ENCODE results near the gene DNLZ. TPM values are rescaled to one million over a fixed set of nuclear protein-coding genes. Genes with fewer than 3 reads are reported as not detected.

DNLZ gene
- total RNA-seq, 2 experiments from 2014 or later, result 11.7 to 12.8 TPM

DNA sequence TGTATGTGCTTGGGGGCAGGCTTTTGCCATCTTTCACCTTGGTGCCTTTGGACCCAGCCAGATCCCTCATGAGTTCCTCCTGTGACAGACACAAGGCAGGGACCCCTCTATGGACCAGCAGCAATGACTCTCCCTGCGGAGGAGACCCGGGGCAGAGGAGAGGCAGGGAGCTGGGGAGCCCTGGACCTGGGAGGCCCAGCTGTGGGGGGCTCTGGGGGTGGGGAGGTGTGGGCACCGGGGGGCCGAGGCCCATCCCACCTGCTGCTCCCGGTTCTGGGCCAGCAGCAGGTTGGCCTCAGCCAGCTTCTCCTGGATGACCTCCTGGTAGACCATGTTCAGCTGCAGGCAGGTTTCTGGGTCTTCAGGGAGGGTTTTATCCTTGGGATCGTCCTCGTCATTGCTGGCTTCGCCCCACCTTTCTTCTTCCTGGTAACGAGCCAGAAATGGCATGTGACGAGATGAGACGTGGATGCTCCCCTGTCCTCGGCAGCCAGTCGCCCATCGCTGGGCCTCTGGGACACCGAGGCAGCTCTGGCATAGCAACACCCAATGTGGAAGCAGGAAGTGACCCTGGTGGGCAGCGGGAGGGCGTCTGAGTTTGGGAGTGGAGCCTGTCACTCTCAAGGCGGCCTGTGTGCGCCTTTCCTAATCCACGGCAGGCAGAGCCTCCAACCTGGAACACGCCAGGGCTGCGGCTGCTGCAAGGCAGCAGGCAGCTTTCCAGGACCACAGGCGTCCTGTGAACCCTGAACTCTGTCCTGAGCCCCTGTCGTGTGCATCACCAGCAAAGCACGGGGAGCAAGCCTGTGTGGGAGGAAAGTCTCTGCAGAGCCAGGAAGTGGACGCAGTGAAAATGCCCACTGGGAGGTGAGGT is 32.0 kb upstream of the DNLZ start:
- DNase-seq, result no peak
- Mint-ChIP-seq H3K36me3 (ENCODE audit: low read depth) (peaks cover 41% of the 10 kb centered on the region), H3K27me3 (no peaks in the 10 kb centered on the region), H3K4me1 (peaks cover 16% of the 10 kb centered on the region), H3K27ac (no peak overlapping the region), H3K9me3 (ENCODE audit: low read depth) (no peaks in the 10 kb centered on the region), H3K4me3 (no peak overlapping the region)
- ChIA-PET POLR2A (no interaction called here), CTCF (interaction anchor here (0.6 kb wide), 1 partner anchor 34 kb away, joined by 3 read pairs; no protein-coding TSS in a partner anchor)
- no peak for ATAC-seq
- intact Hi-C loops (cut with DNase I, micrococcal nuclease), result no loop called here

DNA sequence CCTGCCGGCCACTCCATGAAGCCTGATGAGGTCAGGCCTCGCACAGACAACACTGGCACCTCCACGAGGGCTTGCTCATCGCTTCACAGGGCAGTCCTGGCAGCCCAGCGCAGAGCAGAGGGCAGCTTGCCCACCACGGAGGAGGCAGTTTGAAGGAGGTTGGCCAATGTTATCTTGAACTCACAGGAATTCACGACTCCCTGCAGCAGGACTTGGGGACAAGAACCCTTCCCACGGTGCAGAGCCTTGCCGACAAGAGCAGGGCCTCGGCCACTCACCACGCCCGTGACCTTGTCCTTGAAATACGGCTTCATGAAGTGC is 31.4 kb upstream of the DNLZ start:
- ATAC-seq (no peak), DNase-seq (no peak)
- Mint-ChIP-seq H3K27me3 (no peaks in the 10 kb centered on the region), H3K27ac (no peak overlapping the region), H3K36me3 (ENCODE audit: low read depth) (peaks cover 42% of the 10 kb centered on the region), H3K4me3 (no peak overlapping the region), H3K4me1 (peaks cover 15% of the 10 kb centered on the region), H3K9me3 (ENCODE audit: low read depth) (no peaks in the 10 kb centered on the region)
- CTCF ChIA-PET, result no interaction called here
- intact Hi-C loops (cut with DNase I, micrococcal nuclease), result no loop called here
- POLR2A ChIA-PET, result no interaction called here

- intact Hi-C loops (cut with DNase I, micrococcal nuclease), result no loop called here
- ATAC-seq (no peak), DNase-seq (no peak)
- ChIA-PET POLR2A (no interaction called here), CTCF (no interaction called here)
- Mint-ChIP-seq H3K36me3 (ENCODE audit: low read depth) (peaks cover 46% of the 10 kb centered on the region), H3K4me1 (peaks cover 15% of the 10 kb centered on the region), H3K27ac (no peak overlapping the region), H3K27me3 (no peaks in the 10 kb centered on the region), H3K9me3 (ENCODE audit: low read depth) (no peaks in the 10 kb centered on the region), H3K4me3 (no peak overlapping the region)
Measured at GRCh38 chr9:136394312-136395019, 30.9 kb upstream of the DNLZ start.

- Mint-ChIP-seq H3K27ac (no peak overlapping the region), H3K9me3 (ENCODE audit: low read depth) (no peaks in the 10 kb centered on the region), H3K4me3 (no peak overlapping the region), H3K36me3 (ENCODE audit: low read depth) (peaks cover 47% of the 10 kb centered on the region), H3K27me3 (no peaks in the 10 kb centered on the region), H3K4me1 (peaks cover 6% of the 10 kb centered on the region)
- POLR2A ChIA-PET, result no interaction called here
- CTCF ChIA-PET, result no interaction called here
- intact Hi-C loops (cut with DNase I, micrococcal nuclease), result no loop called here
- DNase-seq (no peak), ATAC-seq (no peak)
Measured at GRCh38 chr9:136393531-136393930, 30.0 kb upstream of the DNLZ start.

- Mint-ChIP-seq H3K36me3 (ENCODE audit: low read depth) (peaks cover 47% of the 10 kb centered on the region), H3K27ac (no peak overlapping the region), H3K27me3 (no peaks in the 10 kb centered on the region), H3K4me3 (no peak overlapping the region), H3K4me1 (no peaks in the 10 kb centered on the region), H3K9me3 (ENCODE audit: low read depth) (no peaks in the 10 kb centered on the region)
- ChIA-PET POLR2A (no interaction called here), CTCF (no interaction called here)
- DNase-seq (no peak), ATAC-seq (no peak)
- intact Hi-C loops (cut with DNase I, micrococcal nuclease), result no loop called here
Measured at GRCh38 chr9:136392538-136393449, 29.2 kb upstream of the DNLZ start.

DNA sequence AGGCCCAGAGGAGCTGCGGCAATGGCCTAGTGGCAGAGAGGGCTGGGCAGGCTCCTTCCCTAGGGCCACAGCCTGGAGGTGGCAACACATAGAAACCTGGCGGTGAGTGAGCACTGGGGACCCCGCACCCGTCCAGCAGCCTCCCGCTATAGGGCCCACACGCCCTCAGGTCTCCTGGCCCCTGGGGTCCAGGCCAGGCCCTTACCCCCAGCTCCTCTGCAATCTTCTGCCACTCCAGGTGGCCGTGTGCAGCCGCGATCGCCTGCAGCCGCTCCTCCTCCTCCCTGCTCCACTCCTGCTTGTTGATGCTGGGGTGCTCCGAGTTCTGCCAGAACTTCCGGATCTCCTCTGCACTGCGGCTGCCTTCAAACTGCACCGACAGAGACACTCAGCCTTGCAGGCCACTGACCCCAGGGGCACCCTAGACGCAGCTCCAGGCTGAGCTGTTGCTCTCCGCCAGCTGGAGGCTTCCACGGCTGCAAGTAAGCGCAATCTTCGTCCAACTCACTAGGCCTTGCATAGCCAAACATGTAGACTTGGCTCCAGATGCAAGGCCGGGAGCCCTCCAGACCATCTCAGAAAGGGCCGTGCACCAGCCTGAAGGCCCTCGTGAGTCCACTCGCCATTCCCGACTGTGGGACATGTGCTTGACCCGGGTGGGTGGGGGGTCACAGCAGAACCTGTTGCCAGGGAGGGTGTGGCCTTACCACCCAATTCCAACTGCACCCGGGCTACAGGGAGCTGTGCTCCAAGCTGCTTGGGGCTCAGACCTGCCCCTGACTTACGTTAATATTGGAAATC is 28.4 kb upstream of the DNLZ start:
- Mint-ChIP-seq H3K4me3 (no peak overlapping the region), H3K27ac (no peak overlapping the region), H3K9me3 (ENCODE audit: low read depth) (no peaks in the 10 kb centered on the region), H3K27me3 (no peaks in the 10 kb centered on the region), H3K4me1 (no peaks in the 10 kb centered on the region), H3K36me3 (ENCODE audit: low read depth) (peaks cover 52% of the 10 kb centered on the region)
- intact Hi-C loops (cut with DNase I, micrococcal nuclease), result no loop called here
- no peak for ATAC-seq
- ChIA-PET POLR2A (no interaction called here), CTCF (no interaction called here)
- no peak for DNase-seq

GRCh38 chr9:136389396-136389795 is 25.9 kb upstream of the DNLZ start:
- ChIA-PET POLR2A (no interaction called here), CTCF (interaction anchor here (0.6 to 0.8 kb wide), 2 partner anchors 20 to 51 kb away, joined by 3 to 4 read pairs; no protein-coding TSS in a partner anchor)
- no peak for ATAC-seq
- Mint-ChIP-seq H3K4me3 (no peak overlapping the region), H3K27me3 (no peaks in the 10 kb centered on the region), H3K9me3 (ENCODE audit: low read depth) (no peaks in the 10 kb centered on the region), H3K36me3 (ENCODE audit: low read depth) (peaks cover 55% of the 10 kb centered on the region), H3K4me1 (peaks cover 18% of the 10 kb centered on the region), H3K27ac (no peak overlapping the region)
- intact Hi-C loops (cut with DNase I, micrococcal nuclease), result no loop called here
- DNase-seq, result no peak

DNA sequence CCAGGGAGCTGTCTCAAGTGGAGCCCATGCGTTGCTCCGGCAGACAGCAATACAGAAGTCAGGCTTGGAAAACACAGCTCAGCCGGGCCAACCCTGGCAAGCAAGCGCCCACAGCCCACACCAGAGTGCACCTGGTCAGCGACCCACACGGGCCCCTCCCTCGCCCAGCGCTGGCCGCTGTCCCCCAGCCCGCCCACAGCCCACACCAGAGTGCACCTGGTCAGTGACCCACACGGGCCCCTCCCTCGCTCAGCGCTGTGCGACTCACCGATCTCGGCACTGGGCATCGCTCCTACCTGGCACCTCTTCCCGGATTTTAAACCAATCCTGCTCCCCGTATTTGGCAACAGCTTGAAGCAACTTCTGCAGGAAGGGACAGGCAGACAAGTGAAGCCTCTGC is 23.7 kb upstream of the DNLZ start:
- Mint-ChIP-seq H3K9me3 (ENCODE audit: low read depth) (no peaks in the 10 kb centered on the region), H3K4me1 (peaks cover 18% of the 10 kb centered on the region), H3K4me3 (no peak overlapping the region), H3K27me3 (no peaks in the 10 kb centered on the region), H3K36me3 (ENCODE audit: low read depth) (peaks cover 66% of the 10 kb centered on the region), H3K27ac (no peak overlapping the region)
- DNase-seq, result no peak
- POLR2A ChIA-PET, result no interaction called here
- intact Hi-C loops (cut with DNase I, micrococcal nuclease), result no loop called here
- no peak for ATAC-seq
- CTCF ChIA-PET, result interaction anchor here (0.7 to 1.5 kb wide), 2 partner anchors 10 to 283 kb away, joined by 3 read pairs; no protein-coding TSS in a partner anchor

DNA sequence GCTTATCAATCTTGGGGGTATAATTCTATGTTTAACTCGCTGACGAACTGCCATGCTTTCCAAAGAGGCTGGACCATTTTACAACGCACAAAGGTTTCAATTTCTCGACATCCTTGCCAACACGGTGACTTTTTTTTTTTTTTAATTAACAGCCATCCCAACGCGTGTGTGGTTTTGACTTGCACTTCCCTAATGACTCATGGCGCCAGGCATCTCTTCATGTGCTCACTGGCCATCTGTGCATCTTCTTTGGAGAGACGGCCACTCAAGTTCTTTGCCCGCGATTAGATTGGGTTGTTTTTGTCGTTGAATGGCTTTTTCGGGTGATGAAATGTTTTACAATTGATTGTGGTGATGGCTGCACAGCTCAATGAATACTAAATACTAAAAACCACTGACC is 22.5 kb upstream of the DNLZ start:
- CTCF ChIA-PET, result interaction anchor here (0.6 to 0.7 kb wide), 2 partner anchors 74 to 100 kb away, joined by 3 to 4 read pairs; no protein-coding TSS in a partner anchor
- H3K4me1 Mint-ChIP-seq, result peaks cover 18% of the 10 kb centered on the region
- ATAC-seq (no peak), DNase-seq (peak; percentile 31)
- intact Hi-C loops (cut with DNase I, micrococcal nuclease), result no loop called here
- no peak overlapping the region for H3K27ac Mint-ChIP-seq
- H3K4me3 Mint-ChIP-seq, result no peak overlapping the region
- POLR2A ChIA-PET, result interaction anchor here (0.6 to 0.7 kb wide), 3 partner anchors 11 to 32 kb away, joined by 3 to 7 read pairs (median 4); no protein-coding TSS in a partner anchor
- H3K27me3 Mint-ChIP-seq, result no peaks in the 10 kb centered on the region
- H3K9me3 Mint-ChIP-seq (ENCODE audit: low read depth), result no peaks in the 10 kb centered on the region
- peaks cover 59% of the 10 kb centered on the region for H3K36me3 Mint-ChIP-seq (ENCODE audit: low read depth)

DNA sequence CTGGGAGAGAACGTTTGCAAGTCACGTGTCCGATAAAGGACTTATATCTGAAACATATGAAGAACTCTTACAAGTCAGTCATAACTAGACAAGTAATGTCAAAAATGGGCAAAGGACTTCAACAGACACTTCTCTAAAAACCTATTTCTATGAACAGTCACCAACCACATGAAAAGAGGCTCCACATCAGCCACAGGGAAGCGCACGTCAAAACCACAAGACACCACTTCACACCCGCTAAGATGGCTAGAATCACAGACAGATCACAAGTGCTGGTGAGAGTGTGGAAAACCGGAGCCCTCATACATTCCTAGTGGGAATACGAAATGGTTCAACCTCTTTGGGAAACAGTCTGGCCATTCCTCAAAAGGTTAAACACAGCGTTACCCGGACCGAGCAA is 21.5 kb upstream of the DNLZ start:
- Mint-ChIP-seq H3K36me3 (ENCODE audit: low read depth) (peaks cover 59% of the 10 kb centered on the region), H3K27me3 (no peaks in the 10 kb centered on the region), H3K27ac (no peak overlapping the region), H3K4me3 (no peak overlapping the region), H3K9me3 (ENCODE audit: low read depth) (no peaks in the 10 kb centered on the region), H3K4me1 (peaks cover 18% of the 10 kb centered on the region)
- ChIA-PET CTCF (interaction anchor here (0.6 kb wide), 1 partner anchor 288 kb away, joined by 4 read pairs; no protein-coding TSS in a partner anchor), POLR2A (interaction anchor here (0.6 kb wide), 1 partner anchor 22 kb away, joined by 3 read pairs; no protein-coding TSS in a partner anchor)
- peak; percentile 68 for DNase-seq
- peak; percentile 84 for ATAC-seq
- intact Hi-C loops (cut with DNase I, micrococcal nuclease), result loop anchor here (1.0 to 2.0 kb wide), 2 partner anchors 14 to 15 kb away; partner anchors contain the start of gene SNAPC4 (in 1 of the 2)

GRCh38 chr9:136383436-136383835 is 19.9 kb upstream of the DNLZ start:
- intact Hi-C loops (cut with DNase I, micrococcal nuclease), result no loop called here
- DNase-seq (no peak), ATAC-seq (no peak)
- no peak overlapping the region for H3K27ac Mint-ChIP-seq
- H3K36me3 Mint-ChIP-seq (ENCODE audit: low read depth), result peaks cover 45% of the 10 kb centered on the region
- no peaks in the 10 kb centered on the region for H3K27me3 Mint-ChIP-seq
- H3K9me3 Mint-ChIP-seq (ENCODE audit: low read depth), result no peaks in the 10 kb centered on the region
- ChIA-PET POLR2A (no interaction called here), CTCF (no interaction called here)
- H3K4me1 Mint-ChIP-seq, result peaks cover 18% of the 10 kb centered on the region
- H3K4me3 Mint-ChIP-seq, result no peak overlapping the region
